GM18907 (cell line): Measurements from ENCODE around the gene NKD1.
A peak's percentile ranks its signal among the peaks of the same experiment; 100 is the strongest.
"Not testable (repeated sequence)": the region's sequence is repeated elsewhere in the genome, so short reads cannot be mapped to it uniquely, and the experiment has no call there.

ENCODE experiments used
- ATAC-seq: cut with Tn5 transposase; IDR thresholded peaks from one replicate; pipeline ENCODE4 v1.9.1; 2021; ENCODE audit warnings: mild to moderate bottlenecking, moderate library complexity; ENCODE audit not compliant: unreplicated experiment

The NKD1 gene, protein sequence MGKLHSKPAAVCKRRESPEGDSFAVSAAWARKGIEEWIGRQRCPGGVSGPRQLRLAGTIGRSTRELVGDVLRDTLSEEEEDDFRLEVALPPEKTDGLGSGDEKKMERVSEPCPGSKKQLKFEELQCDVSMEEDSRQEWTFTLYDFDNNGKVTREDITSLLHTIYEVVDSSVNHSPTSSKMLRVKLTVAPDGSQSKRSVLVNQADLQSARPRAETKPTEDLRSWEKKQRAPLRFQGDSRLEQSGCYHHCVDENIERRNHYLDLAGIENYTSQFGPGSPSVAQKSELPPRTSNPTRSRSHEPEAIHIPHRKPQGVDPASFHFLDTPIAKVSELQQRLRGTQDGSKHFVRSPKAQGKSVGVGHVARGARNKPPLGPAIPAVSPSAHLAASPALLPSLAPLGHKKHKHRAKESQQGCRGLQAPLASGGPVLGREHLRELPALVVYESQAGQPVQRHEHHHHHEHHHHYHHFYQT

DNA sequence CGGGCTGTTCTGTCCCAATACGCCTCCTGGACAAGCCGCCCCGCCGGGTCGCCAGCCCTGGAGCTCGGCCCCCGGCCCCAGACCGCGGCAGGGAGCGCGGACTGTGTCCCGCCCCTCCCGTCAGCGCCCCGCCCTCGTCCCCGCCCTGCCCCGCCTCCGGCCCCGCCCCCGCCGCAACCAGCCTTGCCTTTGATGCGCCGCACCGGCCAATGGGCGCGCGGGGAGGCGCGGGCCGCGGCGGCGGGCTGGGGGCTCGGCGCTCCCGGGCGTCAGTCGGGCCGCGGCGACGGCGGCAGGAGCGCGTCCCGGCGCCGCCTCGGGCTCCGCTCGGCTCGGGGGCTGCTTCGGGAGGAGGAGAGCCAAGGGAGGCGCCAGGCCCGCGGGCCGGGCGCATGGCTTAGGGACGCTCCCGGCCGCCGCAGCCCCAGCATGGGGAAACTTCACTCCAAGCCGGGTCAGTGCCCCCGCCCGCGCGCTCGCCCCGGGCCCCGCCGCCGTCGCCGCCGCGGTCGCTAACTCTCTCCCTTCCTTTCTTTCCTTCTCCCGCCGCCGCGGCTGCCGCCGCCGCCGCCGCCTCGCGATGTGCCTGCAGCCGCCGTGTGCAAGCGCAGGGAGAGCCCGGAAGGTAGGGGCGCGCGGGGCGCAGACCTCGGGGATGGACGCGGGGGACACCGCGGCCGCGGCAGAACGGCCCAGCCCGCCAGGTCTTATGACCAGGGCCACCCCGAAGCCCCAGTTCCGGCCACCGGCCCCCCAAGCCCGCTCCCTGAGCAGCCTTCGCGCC is at the start of gene NKD1:
NKD1 (plus strand) TSS at position 272 of the 784 bp plus-strand sequence; CDS start at position 430, 158 bp downstream.
- ATAC-seq: peak; percentile 82

DNA sequence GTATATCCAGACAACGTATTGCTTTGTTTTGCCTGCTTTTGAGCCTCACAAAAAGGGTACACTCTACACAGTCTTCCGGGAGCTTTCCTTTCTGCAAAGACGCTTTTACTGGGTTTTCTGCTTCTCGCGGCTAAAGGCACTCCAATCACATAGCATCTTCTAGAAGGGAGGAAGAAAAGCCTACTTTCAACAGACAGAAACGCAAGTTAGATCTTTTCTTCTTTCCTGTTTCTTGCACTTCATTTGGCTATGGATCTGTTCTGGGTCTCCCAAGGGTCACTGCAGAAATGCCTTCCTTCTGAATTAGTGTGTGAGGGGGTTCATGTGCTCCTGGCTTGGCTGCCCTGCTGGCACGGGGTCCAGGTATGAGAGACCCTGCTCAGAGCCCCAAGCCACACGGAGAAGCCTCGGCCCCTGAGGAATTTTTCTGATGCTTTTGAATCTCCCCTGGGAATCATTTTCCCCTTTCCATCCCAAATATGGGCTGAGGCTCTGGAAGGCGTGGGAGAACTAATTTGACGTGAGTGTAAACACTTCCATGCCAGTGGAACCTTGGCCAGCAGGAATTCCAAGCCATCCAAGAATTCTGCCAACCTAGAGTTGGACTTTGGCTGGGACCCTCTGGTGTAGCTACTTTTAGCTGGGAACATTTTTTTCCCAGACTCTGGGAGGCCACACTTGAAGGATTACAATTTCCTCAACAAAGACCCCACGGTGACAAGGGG is 49.6 kb upstream of the NKD1 start:
- no peak for ATAC-seq

DNA sequence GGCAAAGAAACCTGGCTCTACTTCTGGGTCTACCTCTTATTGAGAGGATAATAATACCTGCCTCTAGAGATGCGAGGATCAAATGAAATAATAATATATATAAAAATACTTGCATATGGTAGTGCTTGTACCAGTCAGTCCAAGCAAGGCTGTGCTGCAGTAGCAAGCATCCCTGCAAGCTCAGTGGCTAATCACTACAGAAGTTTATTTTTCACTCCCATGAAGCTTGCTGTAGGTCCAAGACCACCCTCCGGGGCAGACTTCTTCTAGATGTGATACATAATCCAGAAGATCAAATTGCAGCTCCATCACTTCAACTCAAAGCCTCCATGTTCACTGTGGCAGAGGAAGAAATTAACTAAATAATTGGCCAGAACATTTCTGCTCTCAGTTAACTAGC is 48.9 kb upstream of the NKD1 start:
- ATAC-seq: no peak

DNA sequence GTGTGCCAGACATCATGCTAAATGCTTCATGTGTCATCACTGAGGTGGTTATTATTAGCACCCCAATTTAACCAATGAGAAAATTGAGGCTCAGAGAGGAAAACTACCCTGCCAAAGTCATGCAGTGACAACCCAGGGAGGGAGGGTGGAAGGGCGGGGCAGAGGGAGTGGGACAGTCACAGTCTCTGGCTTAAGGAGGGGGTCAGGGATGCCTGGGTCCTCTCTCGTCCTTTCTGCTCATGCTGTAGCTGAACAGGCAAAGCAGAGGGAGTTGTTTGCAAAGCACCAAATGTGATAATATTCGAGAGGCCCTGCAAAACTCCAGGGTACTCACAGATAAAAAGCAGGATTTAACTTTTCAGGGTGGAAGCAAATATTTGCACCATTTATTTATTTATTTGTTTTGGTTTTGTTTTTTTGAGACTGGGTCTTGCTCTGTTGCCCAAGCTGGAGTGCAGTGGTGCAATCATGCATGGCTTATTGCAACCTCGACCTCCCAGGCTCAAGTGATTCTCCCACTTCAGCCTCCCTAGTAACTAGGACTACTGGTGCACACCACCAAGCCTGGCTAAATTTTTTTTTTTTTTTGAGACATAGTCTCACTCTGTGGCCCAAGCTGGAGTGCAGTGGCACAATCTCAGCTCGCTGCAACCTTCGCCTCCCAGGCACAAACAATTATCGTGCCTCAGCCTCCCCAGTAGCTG is 47.9 kb upstream of the NKD1 start:
- ATAC-seq: no peak

DNA sequence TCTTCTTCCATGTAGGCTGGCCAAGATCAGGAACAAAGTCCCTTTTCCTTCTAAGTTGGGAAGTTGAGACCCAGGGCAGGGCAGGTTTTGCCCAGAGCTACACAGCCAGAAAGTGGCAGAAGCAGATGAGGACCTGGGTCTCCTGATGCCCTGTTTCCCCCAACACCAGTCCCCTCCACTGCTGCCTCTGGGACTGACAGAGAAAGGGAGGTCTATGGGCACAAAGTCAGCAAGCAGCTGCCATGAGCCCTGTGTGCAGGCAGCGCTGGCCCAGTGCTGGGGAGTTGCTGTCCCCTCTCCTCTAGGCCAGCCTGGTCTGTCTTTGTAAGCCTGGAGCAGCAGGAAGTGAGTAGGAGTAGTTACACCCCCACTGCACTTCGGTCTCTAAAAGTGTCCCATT is 46.9 kb upstream of the NKD1 start:
- no peak for ATAC-seq

DNA sequence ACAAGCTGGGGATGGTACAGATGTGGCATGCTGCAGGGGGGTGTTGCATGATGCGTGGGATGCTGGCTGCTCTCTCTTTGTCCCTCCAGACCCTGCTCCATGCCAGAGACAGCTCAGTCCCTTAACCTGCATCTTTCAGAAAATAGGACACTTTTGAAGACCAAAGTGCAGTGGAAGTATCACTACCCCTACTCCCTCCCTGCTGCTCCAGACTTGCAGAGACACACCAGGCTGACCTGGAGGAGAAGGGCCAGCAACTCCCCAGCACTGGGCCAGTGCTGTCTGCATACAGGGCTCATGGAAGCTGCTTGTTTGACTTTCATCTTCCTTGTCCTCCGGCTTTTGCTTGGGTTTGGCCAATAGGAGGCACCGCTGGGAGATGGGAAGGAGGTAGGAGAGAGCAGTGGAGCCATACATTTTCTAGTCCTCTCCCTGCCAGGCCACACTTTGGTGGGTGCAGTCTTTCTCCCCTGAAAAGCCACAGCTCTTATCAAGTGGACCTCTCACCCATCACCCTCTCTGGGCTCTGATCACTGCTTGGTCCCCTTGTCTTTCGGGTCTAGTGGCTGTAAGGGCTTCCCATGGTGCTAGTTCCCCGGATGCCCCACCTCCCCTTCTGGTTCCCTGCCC is 46.1 kb upstream of the NKD1 start:
- no peak for ATAC-seq

DNA sequence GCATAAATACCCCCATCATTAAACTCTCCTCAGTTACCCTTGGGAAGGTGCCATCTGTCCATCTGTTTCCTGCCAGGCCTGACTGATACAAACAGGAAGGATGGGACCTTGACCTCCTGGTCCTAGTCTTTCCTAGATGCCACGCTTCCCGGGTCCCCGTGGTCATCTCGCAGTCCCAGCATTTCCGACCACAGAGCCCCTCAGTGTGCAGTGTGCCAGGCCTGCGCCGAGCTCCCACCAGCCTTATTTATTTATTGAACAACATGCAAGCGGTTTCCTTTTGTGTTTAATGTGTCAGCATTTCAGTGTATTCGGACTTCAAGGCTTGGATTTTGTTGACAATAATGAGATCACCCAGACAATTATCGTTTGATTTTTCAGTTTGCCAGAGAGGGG is 45.6 kb upstream of the NKD1 start:
- ATAC-seq: no peak

DNA sequence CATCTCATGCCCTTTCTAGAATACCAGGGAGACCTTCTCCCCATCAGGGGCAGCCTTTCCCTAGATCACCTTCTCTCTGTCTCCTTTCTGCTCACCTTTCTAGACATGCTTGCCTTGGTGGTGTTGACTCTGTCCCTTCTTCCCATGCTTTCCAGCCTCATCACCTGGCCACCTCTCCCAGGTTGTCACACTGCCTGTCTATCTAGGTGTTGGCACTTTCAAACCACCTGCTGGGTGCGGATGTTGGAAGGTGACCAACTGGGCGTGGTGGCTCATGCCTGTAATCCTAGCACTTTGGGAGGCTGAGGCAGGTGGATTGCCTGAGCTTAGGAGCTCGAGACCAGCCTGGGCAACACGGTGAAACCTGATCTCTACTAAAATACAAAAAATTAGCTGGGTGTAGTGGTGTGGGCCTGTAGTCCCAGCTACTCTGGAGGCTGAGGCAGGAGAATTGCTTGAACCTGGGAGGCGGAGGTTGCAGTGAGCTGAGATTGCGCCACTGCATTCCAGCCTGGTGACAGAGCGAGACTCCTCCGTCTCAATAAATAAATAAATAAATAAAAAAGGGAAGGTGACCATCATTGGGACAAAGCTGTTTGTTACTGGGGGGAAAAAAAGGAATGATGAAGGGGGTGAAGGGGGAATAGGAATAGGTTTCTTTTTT is 44.2 kb upstream of the NKD1 start:
- not testable (repeated sequence) for ATAC-seq

DNA sequence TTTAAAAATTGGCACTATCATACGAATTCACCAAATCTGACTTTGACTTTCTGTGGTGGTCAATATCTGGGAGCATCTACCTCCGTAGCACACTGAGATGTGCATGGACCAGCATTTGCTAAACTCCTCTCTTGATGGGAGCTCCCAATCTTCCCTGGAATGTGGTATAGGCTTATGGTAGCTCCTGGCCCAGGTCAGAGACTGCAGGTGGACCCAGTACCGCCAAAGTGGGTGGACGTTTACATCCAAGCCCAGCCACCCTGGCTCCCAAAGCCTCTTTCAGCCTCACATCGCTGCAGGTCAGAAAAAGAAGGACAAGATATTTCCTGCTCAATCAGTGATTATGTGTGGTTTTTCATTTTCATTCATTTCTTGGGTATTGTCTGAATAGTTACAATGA is 43.1 kb upstream of the NKD1 start:
- no peak for ATAC-seq

DNA sequence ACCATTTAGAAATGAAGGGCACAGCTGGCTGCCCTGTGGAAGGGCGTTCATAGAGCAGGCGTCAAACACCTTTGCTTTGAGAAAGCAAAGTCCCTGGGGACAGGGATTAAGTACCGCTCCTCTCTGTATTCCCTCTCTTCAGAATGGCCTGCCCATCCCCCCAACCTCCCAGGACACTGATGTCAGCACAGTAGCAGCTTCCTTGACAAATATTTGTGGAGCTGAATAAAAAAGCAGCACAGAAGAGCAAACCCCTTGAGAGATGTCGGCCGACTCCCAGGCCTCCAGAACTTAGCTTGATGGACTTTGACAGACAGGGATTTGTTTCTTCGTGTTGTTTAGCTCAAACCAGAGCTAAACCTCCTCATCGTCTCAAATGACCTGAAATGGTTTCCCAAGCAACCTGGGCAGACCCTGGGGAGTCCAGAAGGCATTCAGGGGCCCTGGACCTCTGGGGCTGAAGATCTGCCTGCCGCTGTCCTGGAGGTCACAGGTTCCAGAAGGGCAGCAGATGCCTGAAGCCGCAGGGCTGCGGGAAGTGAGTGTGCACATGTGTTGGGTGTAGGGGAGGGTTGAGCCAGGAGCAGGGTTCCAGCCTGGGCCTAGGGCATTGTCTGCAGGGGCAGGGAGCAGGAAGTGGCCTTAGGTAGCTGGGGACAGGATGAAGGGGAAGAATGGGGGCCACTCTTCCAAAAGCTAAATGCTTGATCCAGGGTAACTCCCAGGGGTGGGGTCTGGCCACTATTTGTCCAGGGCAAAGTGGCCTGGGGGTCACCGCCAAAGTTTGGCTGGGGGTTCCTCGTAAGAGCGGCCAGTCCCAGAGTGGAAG is 42.3 kb upstream of the NKD1 start:
- no peak for ATAC-seq

DNA sequence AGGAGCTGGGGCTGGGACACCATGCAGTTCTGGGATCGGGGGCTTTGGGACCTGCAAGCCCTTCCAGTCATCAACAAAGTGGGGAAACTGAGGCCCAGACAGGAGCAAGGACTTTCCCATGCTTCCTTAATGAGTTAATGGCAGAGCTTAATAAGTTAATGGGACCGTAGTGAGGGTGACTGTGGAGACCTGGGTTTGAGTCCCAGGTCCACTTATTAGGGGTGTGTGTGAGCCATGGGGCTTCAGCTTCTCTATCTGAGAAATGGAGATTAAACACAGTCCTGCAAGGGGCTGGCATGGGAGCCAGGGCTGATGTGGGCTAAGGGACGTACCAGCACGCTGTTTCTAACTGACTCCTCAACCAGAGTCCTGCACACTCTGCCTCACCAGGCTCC is 41.7 kb upstream of the NKD1 start:
- ATAC-seq: no peak

DNA sequence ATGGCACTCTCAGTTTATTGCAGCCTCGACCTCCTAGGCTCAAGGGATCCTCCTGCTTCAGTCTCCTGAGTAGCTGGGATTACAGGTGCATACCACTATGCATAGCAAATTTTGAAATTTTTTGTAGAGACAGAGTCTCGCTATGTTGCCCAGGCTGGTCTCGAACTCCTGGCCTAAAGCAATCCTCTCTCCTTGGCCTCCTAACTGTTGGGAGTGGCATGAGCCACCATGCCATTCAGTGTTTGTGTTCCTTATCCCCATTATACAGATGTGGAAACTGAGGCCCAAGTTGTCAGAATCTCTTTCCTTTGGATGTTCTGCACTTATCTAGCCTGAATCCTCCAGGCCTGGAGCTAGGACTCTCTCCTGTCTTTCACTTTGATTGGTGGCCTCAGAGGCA is 40.8 kb upstream of the NKD1 start:
- no peak for ATAC-seq

DNA sequence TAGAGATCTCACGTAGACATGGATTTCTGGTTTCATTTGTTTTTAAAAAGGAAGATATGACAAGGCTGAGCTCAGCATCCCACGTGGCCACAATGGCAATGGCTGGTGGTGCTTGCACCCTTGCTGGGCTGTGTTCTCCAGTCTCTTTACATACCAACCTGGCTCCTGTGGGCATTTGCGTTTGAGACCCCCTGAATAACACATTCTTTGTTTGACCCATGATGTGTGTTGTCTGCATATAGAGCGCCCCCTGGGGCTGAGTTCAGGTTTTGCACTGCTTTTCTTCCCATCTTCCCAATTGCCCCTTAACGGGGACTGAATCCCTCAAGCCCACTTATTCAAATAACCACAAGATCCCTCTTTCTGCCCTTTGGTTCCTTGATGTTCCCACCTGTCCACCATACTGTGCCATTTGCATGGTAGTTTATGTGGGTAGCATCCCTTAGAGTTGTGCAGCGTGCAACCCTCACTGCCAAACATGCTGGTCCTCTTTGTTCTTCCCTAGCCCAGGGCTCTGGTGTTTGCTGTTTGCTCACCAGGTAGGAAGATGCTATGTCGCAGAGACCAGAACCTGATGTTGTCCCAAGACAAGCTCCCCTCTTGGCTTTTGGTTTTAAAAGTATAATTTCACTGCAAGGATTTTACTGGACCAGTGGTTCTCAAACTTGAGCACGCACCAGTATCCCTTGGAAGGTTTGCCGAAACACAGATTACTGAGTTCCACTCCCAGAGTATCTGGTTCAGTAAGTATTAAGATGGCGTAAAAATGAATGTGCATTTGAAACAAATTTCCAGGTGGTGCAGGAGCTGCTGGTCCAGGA is 38.5 kb upstream of the NKD1 start:
- no peak for ATAC-seq

DNA sequence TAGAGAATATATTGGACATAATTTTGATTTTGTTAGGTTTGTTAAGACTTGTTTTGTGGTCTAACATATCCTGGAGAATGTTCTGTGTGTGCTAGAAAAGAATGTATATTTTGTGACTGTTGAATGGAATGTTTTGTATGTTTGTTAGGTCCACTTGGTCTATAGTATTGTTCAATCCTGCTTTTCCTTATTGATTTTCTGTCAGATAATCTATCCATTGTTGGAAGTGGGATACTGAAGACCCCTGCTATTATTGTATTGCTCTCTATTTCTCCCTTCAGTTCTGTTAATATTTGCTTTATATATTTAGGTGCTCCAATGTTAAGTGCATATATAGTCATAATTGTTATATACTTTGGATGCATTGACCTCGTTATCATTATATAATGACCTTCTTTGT is 33.0 kb upstream of the NKD1 start:
- no peak for ATAC-seq

DNA sequence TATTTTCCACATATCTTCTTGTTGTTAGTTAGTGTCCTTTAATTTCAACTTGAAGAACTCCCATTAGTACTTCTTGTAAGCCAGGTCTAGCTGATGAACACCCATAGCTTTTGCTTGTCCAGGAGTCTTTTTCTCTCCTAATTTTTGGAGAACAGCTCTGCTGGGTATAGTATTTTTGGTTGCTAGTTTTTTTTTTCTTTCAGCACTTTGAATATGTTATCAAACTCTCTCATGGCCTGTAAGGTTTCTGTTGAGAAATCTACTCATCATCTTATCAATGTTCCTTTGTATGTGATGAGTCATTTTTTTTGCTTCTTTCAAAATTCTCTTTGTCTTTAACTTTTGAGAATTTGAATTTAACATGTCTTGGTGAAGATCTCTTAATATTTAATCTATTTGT is 31.8 kb upstream of the NKD1 start:
- no peak for ATAC-seq

DNA sequence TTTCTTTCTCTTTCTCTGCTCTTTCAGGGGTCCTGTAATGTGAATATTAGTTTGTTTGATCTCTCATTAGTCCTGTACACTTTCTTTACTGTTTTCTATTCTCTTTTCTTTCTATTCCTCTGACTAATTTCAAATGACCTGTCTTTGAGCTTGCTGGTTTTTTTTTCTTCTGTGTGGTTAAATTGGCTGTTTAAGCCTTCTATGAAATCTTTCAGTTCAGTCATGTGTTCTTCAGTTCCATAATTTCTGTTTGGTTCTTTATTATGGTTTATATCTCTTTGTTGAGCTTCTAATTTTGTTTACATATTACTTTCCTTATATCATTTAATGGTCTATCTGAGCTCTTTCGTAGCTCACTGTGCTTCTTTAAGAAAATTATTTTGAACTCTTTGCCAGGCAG is 31.3 kb upstream of the NKD1 start:
- no peak for ATAC-seq

DNA sequence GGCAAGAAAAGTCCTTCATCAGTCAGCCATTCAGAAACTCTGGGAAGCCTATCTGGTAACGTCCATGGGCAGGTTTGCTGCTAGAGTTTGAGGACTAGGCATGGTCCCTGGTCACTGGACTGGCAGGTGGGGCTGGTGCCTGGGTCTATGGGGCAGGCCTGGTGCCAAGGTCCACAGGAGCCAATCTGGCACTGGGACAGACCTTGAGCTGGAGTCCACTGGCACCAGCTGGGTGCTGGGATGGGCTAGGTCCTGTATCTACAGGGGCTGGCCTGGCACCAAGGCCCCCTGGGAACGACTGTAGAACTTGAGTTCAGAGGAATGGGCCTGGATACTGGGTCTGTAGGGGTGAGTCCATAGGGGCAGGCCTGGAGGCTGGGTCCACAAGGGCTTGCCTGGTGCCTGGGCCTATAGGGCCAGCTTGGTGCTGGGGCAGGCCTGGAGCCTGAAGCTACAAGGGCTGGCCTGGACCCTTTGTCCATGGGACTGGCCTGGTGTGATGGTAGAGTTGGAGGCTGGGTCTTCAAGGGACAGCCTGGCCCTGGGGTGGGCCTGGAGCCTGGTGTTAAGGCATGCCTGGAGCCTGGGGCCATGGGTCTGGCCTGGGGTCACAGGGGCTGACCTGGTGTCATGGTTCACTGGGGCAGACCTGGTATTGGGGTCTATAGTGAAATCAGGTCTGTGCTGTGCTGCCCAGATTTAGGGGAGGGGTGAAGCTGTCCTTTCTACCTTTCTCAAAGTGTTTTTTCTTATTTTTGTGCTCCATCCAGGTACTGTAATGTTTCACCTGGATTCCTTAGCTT is 30.5 kb upstream of the NKD1 start:
- ATAC-seq: no peak
